Ascending aorta (tissue), 2 donors: ENCODE data around the gene SLC43A1. TPM values are rescaled to one million over a fixed set of nuclear protein-coding genes. Genes with fewer than 3 reads are reported as not detected.

ENCODE experiments used
- DNase-seq, 2 donors: peaks; one replicate each; pipeline ENCODE4 v3.0.0-alpha.2; 2019; ENCODE audit warnings: low spot score in 2 of 2
- H3K27ac ChIP-seq, 2 donors: fragments of 200-600 bp; sonication (generic); one replicate each; pipeline ENCODE4 v1.5.1; 2016 to 2017; ENCODE audit warnings: mild to moderate bottlenecking in 1 of 2
- H3K27me3 ChIP-seq: fragments of 200-600 bp; sonication (generic); one replicate; pipeline ENCODE4 v1.5.1; 2017
- H3K36me3 ChIP-seq, 2 donors: fragments of 200-600 bp; sonication (generic); one replicate each; pipeline ENCODE4 v1.5.1; 2016
- H3K4me1 ChIP-seq, 2 donors: fragments of 200-600 bp; sonication (generic); one replicate each; pipeline ENCODE4 v1.5.1; 2016 to 2017; ENCODE audit warnings: mild to moderate bottlenecking in 1 of 2
- H3K4me3 ChIP-seq, 2 donors: fragments of 200-600 bp; sonication (generic); one replicate each; pipeline ENCODE4 v1.5.1; 2016 to 2017; ENCODE audit warnings: mild to moderate bottlenecking in 1 of 2
- H3K9me3 ChIP-seq, 2 donors: fragments of 200-600 bp; sonication (generic); one replicate each; pipeline ENCODE4 v1.5.1; 2016
- intact Hi-C: fragments of 100-400 bp; cut with DNase I; formaldehyde crosslinking; loops from one replicate; pipeline ENCODE4 v1.15.1; 2023
- total RNA-seq: library from RNA; depleted of rRNA; stranded (reverse); fragments of >200 nt; gene quantifications from one replicate; pipeline ENCODE4 v1.1.0, GENCODE V29; 2016
- TF ChIP-seq, protein P1 (sequence below), 3 experiments: fragments of 200-600 bp in 2 of 3; fragments of 450-650 bp in 1 of 3; sonication (generic) in 2 of 3; IDR thresholded peaks; one replicate each; pipeline ENCODE4 v1.5.1; 2016 to 2019; ENCODE audit warnings: antibody characterized with exemption in 3 of 3, mild to moderate bottlenecking in 1 of 3, moderate library complexity in 1 of 3

Gene SLC43A1
- total RNA-seq, 1 donor from 2014 or later = 18.4 TPM

DNA sequence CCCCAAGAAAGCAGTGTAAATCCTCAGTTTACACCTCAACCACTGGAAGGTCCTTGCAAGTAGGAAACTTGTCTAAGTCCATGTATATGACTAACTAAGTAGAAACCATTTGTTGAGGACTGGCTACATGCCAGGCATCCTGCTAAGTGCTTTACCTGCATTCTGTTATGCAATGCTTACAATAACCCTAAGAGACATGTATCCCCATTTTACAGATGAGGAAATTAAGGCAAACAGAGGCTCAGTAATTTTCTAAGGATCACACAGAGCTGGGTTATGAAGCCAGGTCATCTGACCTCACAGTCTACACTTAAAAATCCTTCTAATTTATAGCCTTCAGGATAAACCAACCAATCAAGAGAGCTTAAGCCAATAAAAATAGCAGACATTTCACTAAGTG lies 13.5 kb upstream of the SLC43A1 start:
- Histone ChIP-seq H3K4me3 (no peak overlapping the region), H3K27me3 (no peaks in the 10 kb centered on the region), H3K9me3 (no peaks in the 10 kb centered on the region), H3K36me3 (peaks cover 0 to 3% of the 10 kb centered on the region in 2 donors), H3K27ac (no peak overlapping the region), H3K4me1 (peaks cover 5 to 12% of the 10 kb centered on the region in 2 donors)
- intact Hi-C loops = loop anchor here (5.0 kb wide), 1 partner anchor 182 kb away; no protein-coding TSS in a partner anchor
- DNase-seq = no peak
- TF ChIP-seq, protein P1, sequence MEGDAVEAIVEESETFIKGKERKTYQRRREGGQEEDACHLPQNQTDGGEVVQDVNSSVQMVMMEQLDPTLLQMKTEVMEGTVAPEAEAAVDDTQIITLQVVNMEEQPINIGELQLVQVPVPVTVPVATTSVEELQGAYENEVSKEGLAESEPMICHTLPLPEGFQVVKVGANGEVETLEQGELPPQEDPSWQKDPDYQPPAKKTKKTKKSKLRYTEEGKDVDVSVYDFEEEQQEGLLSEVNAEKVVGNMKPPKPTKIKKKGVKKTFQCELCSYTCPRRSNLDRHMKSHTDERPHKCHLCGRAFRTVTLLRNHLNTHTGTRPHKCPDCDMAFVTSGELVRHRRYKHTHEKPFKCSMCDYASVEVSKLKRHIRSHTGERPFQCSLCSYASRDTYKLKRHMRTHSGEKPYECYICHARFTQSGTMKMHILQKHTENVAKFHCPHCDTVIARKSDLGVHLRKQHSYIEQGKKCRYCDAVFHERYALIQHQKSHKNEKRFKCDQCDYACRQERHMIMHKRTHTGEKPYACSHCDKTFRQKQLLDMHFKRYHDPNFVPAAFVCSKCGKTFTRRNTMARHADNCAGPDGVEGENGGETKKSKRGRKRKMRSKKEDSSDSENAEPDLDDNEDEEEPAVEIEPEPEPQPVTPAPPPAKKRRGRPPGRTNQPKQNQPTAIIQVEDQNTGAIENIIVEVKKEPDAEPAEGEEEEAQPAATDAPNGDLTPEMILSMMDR (IDR thresholded peaks at IDR 0.05) = no peak

DNA sequence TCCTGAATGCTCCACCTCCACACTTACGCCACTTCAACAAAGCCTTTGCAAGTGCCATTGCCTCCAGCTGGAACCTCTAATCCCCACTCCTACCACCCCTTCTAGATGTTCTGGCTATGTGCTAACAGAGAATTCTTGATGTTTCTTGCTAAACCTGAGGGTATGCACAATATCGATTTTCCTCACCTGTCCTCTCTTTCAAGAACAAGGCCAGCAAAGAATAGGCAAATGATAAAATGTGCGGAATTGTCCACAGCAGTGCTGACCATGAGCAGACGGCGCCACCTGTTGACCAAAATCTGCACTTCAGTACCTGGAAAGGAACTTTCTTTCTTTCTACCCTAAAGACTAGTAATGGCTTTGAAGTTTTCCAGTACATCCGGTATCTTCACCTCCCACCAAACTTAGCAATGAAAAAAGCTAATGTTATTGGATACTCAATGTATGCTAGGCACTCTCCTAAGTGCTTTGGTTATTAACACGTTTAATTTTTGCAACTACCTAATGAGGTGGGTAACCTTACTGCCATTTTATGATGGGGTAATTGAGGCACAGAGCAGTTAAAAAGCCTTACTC lies 11.6 kb upstream of the SLC43A1 start:
- TF ChIP-seq, protein P1 (IDR thresholded peaks at IDR 0.05) = peak; percentile 79 to 95 (median 93)
- Histone ChIP-seq H3K4me1 (peaks cover 5 to 12% of the 10 kb centered on the region in 2 donors), H3K4me3 (no peak overlapping the region), H3K36me3 (peaks cover 0 to 3% of the 10 kb centered on the region in 2 donors), H3K27ac (no peak overlapping the region), H3K27me3 (no peaks in the 10 kb centered on the region), H3K9me3 (no peaks in the 10 kb centered on the region)
- DNase-seq = peak in 1 of 2 donors; percentile 84
- intact Hi-C loops = loop anchor here (1.0 to 5.0 kb wide), 3 partner anchors 34 to 180 kb away; no protein-coding TSS in a partner anchor

DNA sequence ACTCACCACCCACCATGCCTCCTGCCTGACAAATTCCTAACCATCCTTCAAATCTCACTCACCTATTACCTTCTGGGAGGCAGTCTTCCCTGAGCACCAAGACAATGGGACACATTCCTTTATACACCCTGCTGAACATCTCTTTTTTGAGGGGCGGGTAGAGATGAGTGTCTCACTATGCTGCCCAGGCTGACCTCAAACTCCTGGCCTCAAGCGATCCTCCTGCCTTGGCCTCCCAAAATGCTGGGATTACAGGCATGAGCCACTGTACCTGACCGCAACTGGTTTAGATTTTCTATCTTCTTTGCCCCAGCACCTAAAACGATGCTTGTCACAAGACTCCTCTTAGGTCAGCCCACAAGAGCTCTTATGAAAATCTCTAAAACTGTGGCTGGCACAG lies 7.9 kb upstream of the SLC43A1 start:
- Histone ChIP-seq H3K27me3 (no peaks in the 10 kb centered on the region), H3K4me1 (no peaks in the 10 kb centered on the region), H3K36me3 (no peaks in the 10 kb centered on the region), H3K4me3 (no peak overlapping the region), H3K9me3 (no peaks in the 10 kb centered on the region), H3K27ac (no peak overlapping the region)
- intact Hi-C loops = no loop called here
- TF ChIP-seq, protein P1 (IDR thresholded peaks at IDR 0.05) = no peak
- DNase-seq = no peak

DNA sequence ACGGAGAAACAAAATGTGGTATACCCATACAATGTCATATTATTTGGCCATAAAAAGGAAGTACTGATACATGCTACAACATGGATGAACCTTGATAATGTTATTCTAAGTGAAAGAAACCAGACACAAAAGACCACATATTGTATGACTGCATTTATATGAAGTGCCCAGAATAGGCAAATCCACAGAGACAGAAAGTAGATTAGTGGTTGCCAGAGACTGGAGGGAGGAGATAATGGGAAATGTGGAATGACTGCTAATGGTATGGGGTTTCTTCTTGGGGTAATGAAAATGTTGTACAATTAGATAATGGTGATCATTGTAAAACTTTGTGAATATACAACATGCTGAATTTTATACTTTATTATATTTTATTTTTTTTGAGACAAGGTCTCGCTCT lies 5.6 kb upstream of the SLC43A1 start:
- Histone ChIP-seq H3K27me3 (no peaks in the 10 kb centered on the region), H3K36me3 (no peaks in the 10 kb centered on the region), H3K4me3 (no peak overlapping the region), H3K4me1 (no peaks in the 10 kb centered on the region), H3K27ac (no peak overlapping the region), H3K9me3 (no peaks in the 10 kb centered on the region)
- TF ChIP-seq, protein P1 (IDR thresholded peaks at IDR 0.05) = no peak
- DNase-seq = no peak
- intact Hi-C loops = no loop called here

DNA sequence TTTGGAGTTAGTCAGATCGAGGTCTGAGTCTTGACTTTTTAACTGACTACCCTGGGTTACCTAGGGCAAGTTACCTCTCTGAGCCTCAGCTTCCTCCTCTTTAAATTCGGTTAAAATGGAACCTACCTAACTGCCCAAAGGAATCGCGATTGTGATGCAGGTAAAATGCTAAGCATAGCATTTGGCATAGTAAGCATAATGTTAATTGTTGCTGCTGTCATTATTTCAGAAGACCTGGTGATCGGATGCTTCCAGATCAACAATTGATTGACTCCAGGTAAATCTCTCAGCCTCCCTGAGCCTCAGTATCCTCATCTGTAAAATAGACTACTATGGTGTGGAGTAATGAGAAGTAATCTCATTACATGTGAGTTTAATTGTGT lies 550 bp upstream of the SLC43A1 start:
- no peak for DNase-seq
- Histone ChIP-seq H3K36me3 (no peaks in the 10 kb centered on the region), H3K4me1 (peaks cover 0 to 8% of the 10 kb centered on the region in 2 donors), H3K27me3 (no peaks in the 10 kb centered on the region), H3K4me3 (peak overlapping the region; percentile 72 to 86), H3K27ac (no peak overlapping the region), H3K9me3 (no peaks in the 10 kb centered on the region)
- intact Hi-C loops = no loop called here
- TF ChIP-seq, protein P1 (IDR thresholded peaks at IDR 0.05) = no peak
